CD4-positive, alpha-beta T cell treated with Interferon gamma for 1 hour (primary cell): ENCODE measurements around the gene SDK1.

Experiments
- DNase-seq: peaks from one replicate; pipeline ENCODE4 v3.0.0-alpha.2; 2020

SDK1 gene

GRCh38 chr7:3336042-3336665 is 35.1 kb downstream of the SDK1 start:
- no peak for DNase-seq

- DNase-seq: no peak
Measured at GRCh38 chr7:3338161-3338560, 37.1 kb downstream of the SDK1 start.

GRCh38 chr7:3345699-3346481 is 44.8 kb downstream of the SDK1 start:
- DNase-seq: no peak

- no peak for DNase-seq
Measured at GRCh38 chr7:3349126-3349525, 48.1 kb downstream of the SDK1 start.

- DNase-seq: no peak
Measured at GRCh38 chr7:3356173-3356572, 55.1 kb downstream of the SDK1 start.

GRCh38 chr7:3358991-3359390 is 57.9 kb downstream of the SDK1 start:
- no peak for DNase-seq

GRCh38 chr7:3367261-3367660 is 66.2 kb downstream of the SDK1 start:
- DNase-seq: no peak

GRCh38 chr7:3370068-3370830 is 69.2 kb downstream of the SDK1 start:
- DNase-seq: no peak

- no peak for DNase-seq
Measured at GRCh38 chr7:3370921-3371320, 69.9 kb downstream of the SDK1 start.

GRCh38 chr7:3371601-3372000 is 70.5 kb downstream of the SDK1 start:
- no peak for DNase-seq

- no peak for DNase-seq
Measured at GRCh38 chr7:3374239-3374638, 73.2 kb downstream of the SDK1 start.

GRCh38 chr7:3378390-3379150 is 77.5 kb downstream of the SDK1 start:
- DNase-seq: no peak

GRCh38 chr7:3380034-3380433 is 79.0 kb downstream of the SDK1 start:
- no peak for DNase-seq

GRCh38 chr7:3380886-3381685 is 80.0 kb downstream of the SDK1 start:
- DNase-seq: no peak

GRCh38 chr7:3386423-3387190 is 85.6 kb downstream of the SDK1 start:
- no peak for DNase-seq

GRCh38 chr7:3393862-3394261 is 92.8 kb downstream of the SDK1 start:
- DNase-seq: no peak

GRCh38 chr7:3397324-3397723 is 96.3 kb downstream of the SDK1 start:
- no peak for DNase-seq

GRCh38 chr7:3399858-3400257 is 98.8 kb downstream of the SDK1 start:
- DNase-seq: peak; percentile 7

GRCh38 chr7:3404501-3404900 is 103.4 kb downstream of the SDK1 start:
- no peak for DNase-seq

- no peak for DNase-seq
Measured at GRCh38 chr7:3408814-3409595, 108.0 kb downstream of the SDK1 start.

- DNase-seq: no peak
Measured at GRCh38 chr7:3412871-3413270, 111.8 kb downstream of the SDK1 start.
